HG03432 (cell line): ENCODE data around the gene CAPN1.
"Not testable (repeated sequence)": the region's sequence is repeated elsewhere in the genome, so short reads cannot be mapped to it uniquely, and the experiment has no call there.

Experiments
- ATAC-seq: cut with Tn5 transposase; IDR thresholded peaks from one replicate; pipeline ENCODE4 v1.9.1; 2021; ENCODE audit warnings: mild to moderate bottlenecking, moderate library complexity; ENCODE audit not compliant: unreplicated experiment

CAPN1 gene

GRCh38 chr11:65159012-65159411, 22.7 kb upstream of the CAPN1 start:
- no peak for ATAC-seq

- ATAC-seq = no peak
These were observed 21.1 kb upstream of the CAPN1 start for GRCh38 chr11:65160643-65161042.

GRCh38 chr11:65163684-65164083, 18.0 kb upstream of the CAPN1 start:
- no peak for ATAC-seq

- ATAC-seq = no peak
These were observed 16.1 kb upstream of the CAPN1 start for GRCh38 chr11:65165410-65166317.

- ATAC-seq = no peak
These were observed 14.8 kb upstream of the CAPN1 start for GRCh38 chr11:65166893-65167292.

- ATAC-seq = no peak
These were observed 14.1 kb upstream of the CAPN1 start for GRCh38 chr11:65167656-65168055.

GRCh38 chr11:65169164-65169641, 12.5 kb upstream of the CAPN1 start:
- ATAC-seq = no peak

GRCh38 chr11:65170058-65170534, 11.6 kb upstream of the CAPN1 start, which contains the start of gene SPDYC:
Gene SPDYC, plus strand, starts transcription at chr11:65170233. Its CDS starts 1,125 bp downstream, at chr11:65171358.
- ATAC-seq = no peak

GRCh38 chr11:65172600-65172999, 9.1 kb upstream of the CAPN1 start:
- no peak for ATAC-seq

- not testable (repeated sequence) for ATAC-seq
These were observed 7.1 kb upstream of the CAPN1 start for GRCh38 chr11:65174571-65175010.

GRCh38 chr11:65180877-65181568, 705 bp upstream of the CAPN1 start:
- ATAC-seq = peak; percentile 73

- ATAC-seq = no peak
These were observed 786 bp downstream of the CAPN1 start for GRCh38 chr11:65182258-65183170.

- ATAC-seq = no peak
These were observed 1.6 kb downstream of the CAPN1 start for GRCh38 chr11:65183201-65183891.

- no peak for ATAC-seq
These were observed 2.4 kb downstream of the CAPN1 start for GRCh38 chr11:65184146-65184545.

- no peak for ATAC-seq
These were observed 3.4 kb downstream of the CAPN1 start for GRCh38 chr11:65185171-65185570.

GRCh38 chr11:65185869-65186341, 4.2 kb downstream of the CAPN1 start:
- no peak for ATAC-seq

- ATAC-seq = no peak
These were observed 5.0 kb downstream of the CAPN1 start for GRCh38 chr11:65186701-65187100.

- ATAC-seq = no peak
These were observed 5.5 kb downstream of the CAPN1 start for GRCh38 chr11:65187146-65187675.

- no peak for ATAC-seq
These were observed 6.3 kb downstream of the CAPN1 start for GRCh38 chr11:65187971-65188461.
